CMK (cell line): ENCODE measurements around the gene IRF2BP1.
"Not testable (repeated sequence)": the region's sequence is repeated elsewhere in the genome, so short reads cannot be mapped to it uniquely, and the experiment has no call there.

Experiments used
- DNase-seq: peaks from one replicate; pipeline ENCODE4 v3.0.0-alpha.2; 2010; ENCODE audit warnings: low read depth

IRF2BP1 gene

DNA sequence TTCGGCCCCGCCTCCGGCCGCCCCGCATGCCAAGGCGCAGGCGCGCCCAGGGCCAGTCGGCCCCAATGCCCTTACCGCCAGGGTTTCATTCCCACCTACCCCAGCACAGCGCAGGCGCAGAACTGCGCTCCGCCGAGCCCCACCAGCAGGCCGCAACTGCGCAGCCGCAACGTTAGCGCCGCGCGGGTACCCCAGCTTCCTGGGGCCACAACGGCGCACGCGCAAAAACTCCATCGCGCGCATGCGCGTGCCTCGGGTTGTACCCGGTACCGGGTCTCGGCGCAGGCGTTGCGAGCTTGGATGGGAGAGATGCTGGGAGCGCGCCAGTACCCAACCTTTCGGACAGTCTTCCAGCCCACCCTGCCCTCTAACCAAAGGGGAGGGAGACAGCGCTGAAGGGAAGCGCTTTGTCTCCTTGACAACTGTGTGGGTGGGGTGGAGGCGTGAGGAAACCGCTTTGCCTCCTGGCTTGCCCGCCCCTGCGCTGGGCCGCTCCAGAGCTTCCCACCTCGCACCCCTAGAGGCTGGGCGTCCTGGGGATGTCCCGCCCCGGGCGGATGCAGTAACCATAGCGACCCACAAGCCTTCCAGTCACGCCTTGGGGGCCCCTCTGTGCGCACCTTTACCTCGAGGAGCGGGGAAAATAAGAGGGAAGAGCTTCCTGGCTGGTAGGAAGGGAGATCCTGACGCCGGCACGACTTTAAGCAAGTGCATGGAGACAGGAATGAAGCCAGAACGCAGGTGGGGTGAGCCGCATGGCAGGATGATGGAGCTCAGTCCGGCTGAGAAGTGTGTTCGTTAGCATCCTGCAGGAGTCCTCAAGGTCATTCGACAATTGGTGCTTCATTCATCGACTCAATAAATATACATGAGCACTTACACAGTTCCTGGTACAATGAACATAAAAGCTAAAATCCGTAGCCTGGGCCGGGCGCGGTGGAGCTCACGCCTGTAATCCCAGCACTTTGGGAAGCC lies 17.0 kb upstream of the IRF2BP1 start:
- peak; percentile 97 for DNase-seq

DNA sequence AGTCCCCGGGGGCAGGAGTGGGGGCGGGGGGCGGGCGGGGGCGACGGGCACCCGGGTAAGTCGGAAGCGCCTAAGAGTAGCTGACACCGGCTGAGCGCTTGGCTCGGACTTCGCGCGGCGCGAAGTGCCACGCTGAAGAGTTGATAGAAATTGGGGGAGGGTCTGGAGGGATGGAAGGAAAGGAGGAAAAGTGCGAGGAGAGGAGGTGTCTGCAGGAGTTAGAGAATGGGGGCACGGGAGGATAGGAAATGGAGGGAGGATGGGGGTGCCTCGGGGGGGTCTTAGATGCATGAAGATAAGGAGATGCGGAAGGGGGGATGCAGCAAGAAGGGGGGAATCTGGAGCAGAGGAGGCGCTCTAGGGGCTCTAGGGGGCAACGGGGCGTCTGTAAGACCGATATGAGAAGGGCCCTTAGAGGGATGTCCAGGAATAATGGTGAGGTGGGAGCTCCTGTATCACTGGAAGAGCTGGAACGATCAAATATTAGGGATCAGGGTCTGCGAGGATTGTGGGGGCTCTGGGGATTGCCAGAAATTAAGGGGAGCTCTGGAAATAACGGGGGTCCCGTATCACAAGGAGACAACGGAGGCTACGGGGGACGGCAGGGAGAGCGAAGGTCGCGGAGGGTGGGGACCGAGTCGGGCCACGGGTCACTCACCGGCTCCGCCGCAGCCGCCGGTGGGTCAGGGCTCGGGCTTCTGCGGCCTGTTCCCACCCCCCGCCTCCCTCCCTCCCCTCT lies 16.1 kb upstream of the IRF2BP1 start, which contains the start of gene MYPOP:
Gene MYPOP (minus strand): TSS at position 702 of the 739 bp plus-strand sequence. CDS start 840 bp downstream, outside the sequence.
- no peak for DNase-seq

DNA sequence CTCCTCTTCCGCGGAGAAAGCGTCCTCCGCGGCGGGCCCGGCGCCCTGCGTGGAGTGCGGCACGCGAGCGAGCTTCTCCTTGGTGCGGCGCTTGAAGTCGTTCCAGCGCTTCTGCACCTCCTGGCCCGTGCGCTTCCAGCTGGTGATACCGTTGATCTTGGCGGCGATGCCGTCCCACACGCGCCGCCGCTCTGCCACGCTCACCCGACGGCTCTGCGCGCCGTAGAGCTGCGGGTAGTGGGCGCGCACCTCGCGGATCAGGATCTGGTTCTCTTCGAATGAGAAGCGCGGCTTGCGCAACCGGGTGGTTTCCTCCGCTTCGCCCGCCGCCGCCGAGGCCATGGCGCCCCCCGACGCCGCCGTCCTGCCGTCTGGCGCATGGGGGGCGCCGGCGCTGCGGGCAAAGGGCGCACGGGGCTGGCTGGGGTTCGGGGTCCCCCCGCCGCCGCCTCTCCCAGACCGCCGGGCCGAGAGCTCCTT lies 15.5 kb upstream of the IRF2BP1 start:
- no peak for DNase-seq

DNA sequence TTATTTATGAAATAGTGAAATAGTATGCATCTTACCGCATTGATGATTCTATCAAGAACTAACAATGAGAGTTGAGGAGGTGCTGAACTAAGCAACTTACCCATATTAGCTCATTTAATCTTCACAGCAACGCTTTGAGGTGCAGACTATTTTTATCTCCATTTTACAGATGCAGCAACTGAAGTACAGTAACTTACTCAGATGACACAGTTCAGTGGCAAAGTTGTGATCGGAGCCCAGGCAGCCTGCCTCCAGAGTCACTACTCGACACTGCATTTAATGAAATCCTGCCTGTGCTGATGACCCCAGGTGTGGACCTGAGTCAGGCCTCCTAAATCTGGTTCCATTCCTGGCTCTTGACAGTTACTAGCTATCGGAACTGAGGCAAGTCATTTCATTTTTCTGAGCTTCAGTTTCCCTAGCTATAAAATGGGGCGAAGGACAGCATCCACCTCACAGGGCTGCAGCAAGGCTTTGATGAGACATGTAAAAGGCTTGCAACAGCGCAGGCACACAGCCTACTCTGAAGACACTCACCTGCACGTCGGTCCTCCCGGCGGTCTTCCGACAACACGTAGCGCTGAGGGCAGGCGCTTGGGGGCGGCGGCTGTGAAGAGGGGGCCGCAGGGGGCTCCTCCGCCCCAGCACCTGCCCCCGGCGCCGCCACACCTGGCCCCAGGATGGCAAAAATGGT lies 14.9 kb upstream of the IRF2BP1 start:
- DNase-seq, result no peak

DNA sequence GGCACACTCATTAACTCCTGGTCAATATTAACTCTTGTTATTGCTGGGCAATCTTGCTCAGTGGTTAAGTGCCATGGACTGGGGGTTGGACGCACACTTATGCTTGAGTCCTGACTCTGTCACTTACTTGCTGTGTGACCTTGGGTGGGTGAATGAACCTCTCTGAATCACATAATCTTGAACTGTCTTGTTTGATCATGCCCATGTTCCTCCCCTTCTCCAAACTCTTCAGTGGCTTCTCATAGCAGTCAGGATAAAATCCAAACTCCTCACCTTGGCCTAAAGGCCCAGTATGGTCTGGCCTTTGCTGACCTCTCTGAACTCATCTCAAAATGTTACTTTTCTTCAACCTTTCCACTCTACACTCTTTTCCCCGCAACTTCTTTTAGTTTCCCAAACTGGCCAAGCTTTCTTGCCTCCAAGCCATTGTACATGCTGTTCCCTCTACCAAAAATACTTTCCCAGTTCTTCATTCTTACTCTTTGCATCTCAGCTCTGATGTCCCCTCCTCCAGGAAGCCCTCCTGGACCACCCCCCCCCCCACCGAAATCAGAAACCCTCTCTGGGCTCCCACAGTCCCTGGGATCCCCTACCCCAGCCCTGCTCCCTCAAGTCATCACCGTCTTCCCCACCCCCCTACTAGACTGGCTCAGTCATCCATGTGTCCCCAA lies 14.1 kb upstream of the IRF2BP1 start:
- DNase-seq, result no peak

DNA sequence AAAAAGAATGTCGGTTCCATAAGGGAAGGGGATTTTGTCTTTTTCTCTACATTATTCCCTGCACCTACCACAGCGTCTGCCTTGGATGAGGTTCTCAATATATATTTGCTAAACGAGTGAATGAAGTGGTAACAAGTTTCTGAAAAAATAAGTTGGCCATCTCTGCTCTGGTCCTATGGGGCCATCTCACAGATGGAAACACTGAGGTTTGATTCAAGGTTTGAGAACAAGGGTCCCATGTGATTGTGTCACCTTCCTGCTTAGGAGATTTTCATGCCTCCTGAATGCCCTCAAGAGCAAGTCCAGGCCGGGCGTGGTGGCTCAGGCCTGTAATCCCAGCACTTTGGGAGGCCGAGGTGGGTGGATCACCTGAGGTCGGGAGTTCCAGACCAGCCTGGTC lies 13.3 kb upstream of the IRF2BP1 start:
- no peak for DNase-seq

DNA sequence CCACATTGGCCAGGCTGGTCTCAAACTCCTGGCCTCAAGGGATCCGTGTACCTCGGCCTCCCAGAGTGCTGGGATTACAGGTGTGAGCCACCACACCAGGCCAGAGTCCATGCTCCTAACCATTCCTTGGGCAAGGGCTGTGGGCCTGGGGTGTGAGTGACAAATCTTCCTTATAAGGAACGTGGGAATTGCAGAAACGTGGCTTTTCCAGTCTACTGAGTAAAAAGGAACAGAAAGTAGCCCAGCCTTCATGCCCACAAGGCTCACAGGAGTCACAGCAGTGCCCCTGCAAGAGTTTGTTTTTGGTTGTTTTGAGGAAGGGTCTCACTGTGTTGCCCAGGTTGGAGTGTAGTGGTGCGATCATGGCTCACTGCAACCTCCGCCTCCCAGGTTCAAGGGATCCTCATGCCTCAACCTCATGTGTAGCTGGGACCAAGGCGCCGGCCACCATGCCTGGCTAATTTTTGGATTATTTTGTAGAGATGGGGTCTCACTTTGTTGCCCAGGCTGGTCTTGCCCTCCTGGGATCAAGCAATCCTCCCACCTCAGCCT lies 11.4 kb upstream of the IRF2BP1 start:
- no peak for DNase-seq

DNA sequence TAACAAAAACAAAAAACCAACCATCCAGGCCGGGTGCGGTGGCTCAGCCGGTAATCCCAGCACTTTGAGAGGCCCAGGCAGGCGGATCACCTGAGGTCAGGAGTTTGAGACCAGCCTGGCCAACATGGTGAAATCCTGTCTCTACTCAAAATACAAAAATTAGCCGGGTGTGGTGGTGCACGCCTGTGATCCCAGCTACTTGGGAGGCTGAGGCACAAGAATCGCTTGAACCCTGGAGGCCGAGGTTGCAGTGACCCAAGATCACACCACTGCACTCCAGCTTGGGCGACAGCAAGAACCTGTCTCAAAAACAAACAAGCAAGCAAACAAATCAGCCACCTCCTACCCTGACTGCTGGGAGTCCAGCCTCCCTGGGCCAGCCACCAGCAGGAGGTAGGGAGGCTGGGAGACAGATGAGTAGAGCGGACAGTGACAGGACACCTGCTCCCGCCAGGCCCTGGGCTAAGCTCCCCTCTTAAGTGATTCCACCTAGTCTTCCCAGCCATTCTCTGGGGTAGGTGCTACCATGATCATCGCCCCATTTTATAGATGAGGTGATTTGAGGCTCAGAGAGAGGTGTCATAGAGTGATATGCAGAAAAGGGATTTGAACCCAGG lies 10.2 kb upstream of the IRF2BP1 start:
- not testable (repeated sequence) for DNase-seq

DNA sequence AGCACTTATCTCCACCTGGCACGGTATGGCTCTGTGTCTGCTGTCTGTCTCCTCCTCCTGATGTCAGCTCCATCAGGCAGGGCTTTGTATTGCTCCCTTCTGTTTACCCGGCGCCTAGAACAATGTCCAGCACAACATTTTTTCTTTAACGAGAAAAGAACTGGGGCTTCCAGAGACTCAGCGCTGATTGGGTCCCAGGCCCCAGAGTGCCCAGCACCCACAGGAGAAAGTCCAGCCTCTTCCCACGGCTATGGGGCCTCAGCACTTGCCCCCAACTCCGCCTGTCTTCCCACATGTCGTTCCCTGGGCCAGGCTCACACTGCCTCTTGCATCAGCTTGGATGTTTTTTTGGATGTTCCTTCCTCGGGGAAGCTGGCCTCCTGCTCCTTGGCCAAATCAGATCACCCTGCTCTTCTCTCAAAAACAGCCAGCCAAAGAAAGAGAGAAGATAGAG lies 9.6 kb upstream of the IRF2BP1 start:
- DNase-seq, result no peak

DNA sequence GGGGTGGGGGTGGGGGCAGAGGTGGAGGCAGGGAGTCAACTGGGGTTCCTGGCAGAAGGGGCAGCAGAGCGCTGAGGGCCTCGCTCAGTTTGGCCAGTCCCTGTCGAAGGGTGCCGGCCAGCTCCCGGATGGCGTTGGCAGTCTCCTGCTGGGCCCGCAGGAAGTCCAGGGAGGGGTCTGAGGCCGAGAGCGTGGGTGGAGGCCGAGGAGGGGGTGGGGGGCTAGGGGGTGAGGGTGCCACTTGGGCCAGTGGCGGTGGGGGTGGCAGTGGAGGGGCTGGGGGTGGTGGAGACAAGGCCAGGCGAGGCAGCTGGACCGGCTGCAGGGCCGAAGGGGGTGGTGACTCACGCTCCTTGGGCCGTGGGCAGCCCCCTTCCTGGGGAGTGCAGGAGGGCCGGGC lies 4.9 kb upstream of the IRF2BP1 start:
- DNase-seq, result no peak

DNA sequence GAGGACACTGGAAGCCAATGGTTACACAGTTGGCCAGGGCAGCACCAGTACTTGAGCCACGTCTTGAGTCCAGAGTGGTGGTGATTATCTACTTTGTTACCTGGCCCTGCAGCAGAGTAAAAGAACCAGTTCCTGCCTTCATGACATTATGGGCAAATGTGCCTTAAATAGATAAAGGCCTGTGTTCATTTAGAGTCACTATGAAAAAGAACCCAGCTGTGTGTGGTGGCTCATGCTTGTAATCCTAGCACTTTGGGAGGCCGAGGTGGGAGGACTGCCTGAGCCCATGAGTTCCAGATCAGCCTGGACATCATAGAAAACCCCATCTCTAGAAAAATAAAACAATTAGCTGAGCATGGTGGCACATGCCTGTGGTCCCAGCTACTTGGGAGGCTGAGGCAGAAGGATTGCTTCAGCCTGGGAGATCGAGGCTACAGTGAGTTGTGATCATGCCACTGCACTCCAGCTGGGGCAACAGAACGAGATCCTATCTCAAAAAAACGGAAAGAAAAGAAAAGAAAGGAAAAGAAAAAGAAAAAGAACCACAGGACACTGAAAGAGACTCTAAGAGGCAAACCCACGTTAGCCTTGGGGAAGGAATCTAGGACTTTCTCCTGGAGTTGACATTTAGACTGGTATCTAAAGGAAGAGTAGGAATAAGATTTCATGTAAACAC lies 3.4 kb upstream of the IRF2BP1 start:
- no peak for DNase-seq

DNA sequence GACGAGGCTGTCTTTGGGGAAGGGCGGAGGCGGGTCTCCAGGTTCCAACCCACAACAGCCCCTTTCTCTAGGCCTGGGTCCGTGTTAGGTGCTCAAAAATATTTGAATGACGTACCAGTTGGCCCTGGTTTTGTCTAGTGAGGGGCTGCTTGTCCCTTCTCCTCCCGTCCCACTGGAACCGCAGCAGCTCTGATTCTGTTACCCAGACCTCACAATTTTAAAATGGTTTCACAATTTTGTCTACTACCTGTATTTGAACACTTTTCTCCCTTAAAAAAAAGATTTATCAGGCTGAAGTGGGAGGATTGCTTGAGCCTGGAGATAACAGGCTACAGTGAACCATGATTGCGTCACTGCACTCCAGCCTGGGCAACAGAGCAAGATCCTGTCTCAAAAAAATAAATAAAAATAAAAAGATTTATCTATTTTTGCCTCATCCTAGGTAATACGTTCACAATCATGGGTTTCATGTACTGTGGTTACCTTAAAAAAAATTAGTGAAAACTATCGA lies 1.3 kb upstream of the IRF2BP1 start:
- no peak for DNase-seq

DNA sequence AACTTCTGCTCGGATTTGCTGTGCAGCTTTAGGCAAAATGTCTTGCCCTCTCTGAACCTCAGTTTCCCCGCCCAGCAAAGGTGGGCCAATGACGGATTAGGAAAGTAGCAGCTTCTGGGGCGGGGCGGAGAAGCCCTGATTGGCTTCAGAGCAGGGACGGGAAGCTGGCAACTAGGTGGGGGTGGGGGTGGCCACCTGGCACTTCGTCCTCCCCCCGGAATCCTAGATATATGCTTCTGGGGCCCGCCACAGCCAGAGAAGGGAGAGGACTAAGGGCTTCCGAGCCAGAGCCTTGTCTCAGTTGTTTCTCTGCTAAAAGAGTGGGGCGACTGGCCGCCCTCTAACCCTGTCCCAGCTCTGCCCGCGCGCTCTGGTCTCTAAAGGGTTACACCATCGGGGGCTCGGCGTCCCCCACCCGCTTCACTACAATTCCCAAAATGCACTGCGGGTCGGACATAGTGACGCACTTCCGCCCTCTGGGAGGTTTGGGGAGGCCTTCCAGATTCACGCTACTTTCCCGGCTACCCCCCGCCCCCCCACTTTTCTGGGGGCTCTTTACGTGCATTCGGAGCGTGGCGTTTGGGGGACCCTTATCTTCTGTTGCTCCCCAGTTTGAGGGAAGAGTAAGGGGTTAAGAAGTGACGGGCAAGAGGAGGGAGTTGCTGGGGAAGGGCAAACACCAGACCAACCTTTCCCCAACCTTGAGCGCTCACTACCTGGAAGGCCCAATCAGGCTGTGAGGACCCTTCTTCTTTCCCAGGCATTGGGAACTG lies 672 bp upstream of the IRF2BP1 start:
- DNase-seq, result peak; percentile 75

DNA sequence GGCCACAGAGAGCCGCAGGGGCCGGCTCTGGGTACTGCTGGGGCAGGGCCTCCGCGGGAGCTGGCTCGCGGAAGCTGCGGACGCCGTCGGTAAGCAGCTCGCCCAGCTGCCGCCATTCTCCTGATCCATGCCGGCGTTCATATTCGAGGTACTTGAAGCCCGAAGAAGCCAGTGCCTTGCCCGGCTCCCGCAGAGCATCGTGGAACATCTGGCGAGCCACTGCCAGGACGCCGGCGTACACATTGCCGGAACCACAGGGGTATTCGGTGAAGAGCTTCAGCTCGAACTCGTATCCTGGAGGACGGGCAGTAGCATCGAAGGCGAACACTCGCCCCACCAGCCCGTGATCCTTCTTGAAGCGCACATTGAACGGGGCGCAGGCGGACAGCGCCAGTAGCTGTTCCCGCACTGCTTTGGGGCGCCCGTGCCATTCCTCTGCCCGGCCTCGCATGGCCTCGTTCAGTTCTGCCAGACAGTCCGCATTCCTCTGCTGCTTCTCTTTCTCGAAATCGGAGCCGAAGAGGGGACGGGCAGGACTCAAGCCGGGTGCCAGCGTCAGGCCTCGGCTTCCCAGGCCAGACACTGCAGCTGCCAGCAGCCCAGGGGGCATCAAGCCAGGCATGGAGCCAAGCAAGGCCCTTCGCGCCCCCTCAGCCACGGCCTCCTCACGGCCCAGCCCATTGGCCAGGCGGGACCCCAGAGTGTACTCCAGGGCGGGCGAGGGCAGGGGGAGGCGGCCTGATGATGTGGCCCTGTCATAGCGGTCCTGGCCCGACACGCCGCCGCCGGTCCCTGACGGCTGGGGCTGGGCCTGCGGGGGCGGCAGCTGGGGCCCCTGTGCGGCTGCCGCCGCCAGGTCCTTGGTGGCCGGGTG lies 1.0 kb downstream of the IRF2BP1 start:
- DNase-seq, result no peak

DNA sequence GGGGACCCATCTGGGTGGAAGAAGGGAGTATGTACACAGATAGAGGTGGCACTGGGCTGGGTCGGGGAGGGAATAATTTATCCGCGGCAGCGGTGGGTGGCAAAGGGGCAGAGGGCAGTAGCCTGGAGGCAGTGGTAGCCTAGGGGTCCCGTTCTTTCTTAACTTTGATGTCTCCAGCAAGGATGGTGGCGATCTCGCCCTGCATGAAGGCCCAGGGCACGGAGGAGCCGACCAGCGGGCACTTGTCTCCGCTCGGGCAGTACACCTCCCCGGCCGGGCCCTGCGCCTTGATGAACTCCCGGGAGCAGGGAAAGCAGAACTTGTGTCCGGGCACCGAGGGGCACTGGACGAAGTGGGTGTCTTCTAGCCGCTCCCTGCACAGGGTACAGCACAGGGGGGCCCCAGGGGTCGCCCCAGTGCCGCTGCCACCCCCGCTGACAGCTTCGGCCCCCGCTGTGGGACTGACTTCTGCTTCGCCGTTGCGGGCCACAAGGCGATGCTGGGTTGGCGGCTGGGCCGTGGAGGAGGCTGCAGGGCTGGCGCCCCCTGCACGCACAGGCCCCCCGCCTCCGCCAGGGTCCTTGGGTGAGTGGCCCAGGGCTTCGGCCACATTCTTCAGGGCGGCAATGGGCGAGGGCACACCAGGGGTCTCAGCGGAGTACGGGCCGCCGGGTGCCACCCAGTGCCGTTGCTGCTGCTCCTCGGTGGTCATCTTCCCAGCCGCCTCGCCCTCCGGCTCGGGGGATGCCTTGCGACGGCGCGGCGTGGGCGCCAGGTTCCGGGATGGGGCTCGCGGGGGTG lies 1.9 kb downstream of the IRF2BP1 start:
- no peak for DNase-seq

DNA sequence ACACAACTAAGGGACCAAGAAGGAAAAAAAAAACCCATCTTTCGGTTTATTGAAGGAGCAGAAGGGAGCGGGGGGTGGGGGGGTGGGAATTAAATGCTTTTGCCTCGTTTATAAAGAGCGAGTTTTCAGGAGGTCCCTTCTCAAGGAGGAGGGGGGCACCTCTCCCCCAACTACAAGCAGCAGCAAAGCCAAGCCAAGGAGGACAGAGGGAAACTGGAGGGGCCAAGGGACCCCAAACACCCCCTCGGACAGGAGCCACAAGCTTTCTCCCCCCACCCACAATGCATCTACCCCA lies 2.4 kb downstream of the IRF2BP1 start:
- no peak for DNase-seq
